HG03159 (cell line): ENCODE results near the gene PLXDC2.
A peak's percentile ranks its signal among the peaks of the same experiment; 100 is the strongest.

ENCODE experiments used
- ATAC-seq: cut with Tn5 transposase; IDR thresholded peaks from one replicate; pipeline ENCODE4 v1.9.1; 2021; ENCODE audit warnings: mild to moderate bottlenecking, moderate library complexity; ENCODE audit not compliant: unreplicated experiment

PLXDC2 gene

GRCh38 chr10:19931894-19932590, 115.8 kb downstream of the PLXDC2 start:
- no peak for ATAC-seq

GRCh38 chr10:19932806-19933371, 116.7 kb downstream of the PLXDC2 start:
- ATAC-seq, result no peak

- ATAC-seq, result no peak
Measured at GRCh38 chr10:19933772-19934171, 117.5 kb downstream of the PLXDC2 start.

- no peak for ATAC-seq
Measured at GRCh38 chr10:19935176-19935575, 118.9 kb downstream of the PLXDC2 start.

GRCh38 chr10:19936289-19936688, 120.1 kb downstream of the PLXDC2 start:
- no peak for ATAC-seq

- no peak for ATAC-seq
Measured at GRCh38 chr10:19937989-19938388, 121.8 kb downstream of the PLXDC2 start.

GRCh38 chr10:19941206-19941880, 125.1 kb downstream of the PLXDC2 start:
- ATAC-seq, result no peak

- ATAC-seq, result no peak
Measured at GRCh38 chr10:19944911-19945663, 128.9 kb downstream of the PLXDC2 start.

GRCh38 chr10:19946245-19946644, 130.0 kb downstream of the PLXDC2 start:
- no peak for ATAC-seq

- ATAC-seq, result no peak
Measured at GRCh38 chr10:19946791-19947190, 130.6 kb downstream of the PLXDC2 start.

GRCh38 chr10:19947215-19947614, 131.0 kb downstream of the PLXDC2 start:
- ATAC-seq, result no peak

- peak; percentile 62 for ATAC-seq
Measured at GRCh38 chr10:19947656-19948055, 131.4 kb downstream of the PLXDC2 start.

GRCh38 chr10:19952224-19953010, 136.2 kb downstream of the PLXDC2 start:
- no peak for ATAC-seq

GRCh38 chr10:19954601-19955000, 138.4 kb downstream of the PLXDC2 start:
- ATAC-seq, result no peak

- ATAC-seq, result no peak
Measured at GRCh38 chr10:19956516-19957032, 140.3 kb downstream of the PLXDC2 start.

GRCh38 chr10:19958787-19959186, 142.6 kb downstream of the PLXDC2 start:
- ATAC-seq, result peak; percentile 100

- no peak for ATAC-seq
Measured at GRCh38 chr10:19961076-19962053, 145.1 kb downstream of the PLXDC2 start.

- ATAC-seq, result no peak
Measured at GRCh38 chr10:19964625-19965024, 148.4 kb downstream of the PLXDC2 start.

GRCh38 chr10:19966751-19967150, 150.5 kb downstream of the PLXDC2 start:
- ATAC-seq, result no peak
